ENCODE results near the gene PYGO2.
"Not testable (repeated sequence)": the region's sequence is repeated elsewhere in the genome, so short reads cannot be mapped to it uniquely, and the experiment has no call there.

Gene PYGO2

GRCh38 chr1:154983776-154984466 lies 22.3 kb upstream of the PYGO2 start:
- no peak for DNase-seq (ENCODE audit: low read depth)
- TF ChIP-seq CTCF (IDR thresholded peaks at IDR 0.05; ENCODE audit: control insufficient read depth, extremely low read depth, insufficient read depth): no peak

GRCh38 chr1:154982897-154983648 lies 21.5 kb upstream of the PYGO2 start, which contains the start of gene FLAD1:
TSS of gene FLAD1 (plus strand) at chr1:154983344. CDS start at chr1:154983695, 351 bp downstream.
- H3K4me3 ChIP-seq (ENCODE audit: low read depth, low read length): peak within 1 kb of the TSS; percentile 74
- no peak for TF ChIP-seq CTCF (IDR thresholded peaks at IDR 0.05; ENCODE audit: control insufficient read depth, extremely low read depth, insufficient read depth)
- peak; percentile 100 for DNase-seq (ENCODE audit: low read depth)

More at GRCh38 chr1:154983776-154984466, 22.3 kb upstream of the PYGO2 start:
- peak overlapping the region; percentile 74 for H3K4me3 ChIP-seq (ENCODE audit: low read depth, low read length)

GRCh38 chr1:154982341-154982740 lies 20.8 kb upstream of the PYGO2 start:
- TF ChIP-seq CTCF (IDR thresholded peaks at IDR 0.05; ENCODE audit: control insufficient read depth, extremely low read depth, insufficient read depth): no peak
- peak overlapping the region; percentile 74 for H3K4me3 ChIP-seq (ENCODE audit: low read depth, low read length)
- DNase-seq (ENCODE audit: low read depth): no peak

- no peak overlapping the region for H3K4me3 ChIP-seq (ENCODE audit: low read depth, low read length)
- TF ChIP-seq CTCF (IDR thresholded peaks at IDR 0.05; ENCODE audit: control insufficient read depth, extremely low read depth, insufficient read depth): no peak
- DNase-seq (ENCODE audit: low read depth): no peak
Observed at GRCh38 chr1:154978360-154978759, 16.8 kb upstream of the PYGO2 start.

GRCh38 chr1:154977762-154978161 lies 16.2 kb upstream of the PYGO2 start:
- H3K4me3 ChIP-seq (ENCODE audit: low read depth, low read length); DNase-seq (ENCODE audit: low read depth): not testable (repeated sequence)

- TF ChIP-seq CTCF (IDR thresholded peaks at IDR 0.05; ENCODE audit: control insufficient read depth, extremely low read depth, insufficient read depth): no peak
- peak overlapping the region; percentile 75 for H3K4me3 ChIP-seq (ENCODE audit: low read depth, low read length)
- no peak for DNase-seq (ENCODE audit: low read depth)
Observed at GRCh38 chr1:154975409-154976059, 14.0 kb upstream of the PYGO2 start.

- DNase-seq (ENCODE audit: low read depth): peak; percentile 88
- no peak for TF ChIP-seq CTCF (IDR thresholded peaks at IDR 0.05; ENCODE audit: control insufficient read depth, extremely low read depth, insufficient read depth)
- peak overlapping the region; percentile 75 for H3K4me3 ChIP-seq (ENCODE audit: low read depth, low read length)
Observed at GRCh38 chr1:154974808-154975408, 13.3 kb upstream of the PYGO2 start.

Measured in LNCaP clone FGC (cell line).